GM12874 (cell line): ENCODE results near the gene CDH23.

ENCODE experiments used
- CTCF ChIP-seq: IDR thresholded peaks from 2 replicates; pipeline ENCODE4 v1.5.1; 2011; ENCODE audit warnings: low read depth, mild to moderate bottlenecking, control low read depth, low read length, moderate library complexity; ENCODE audit not compliant: insufficient read depth

CDH23 gene

GRCh38 chr10:71850021-71850742, 453.5 kb downstream of the CDH23 start:
- TF ChIP-seq CTCF: no peak

- no peak for TF ChIP-seq CTCF
These were observed 454.2 kb downstream of the CDH23 start, which contains the start of gene PSAP for GRCh38 chr10:71850743-71851464. TSS of gene PSAP (minus strand) at chr10:71851251. CDS start at chr10:71851221, 30 bp downstream.

- TF ChIP-seq CTCF: no peak
These were observed 455.7 kb downstream of the CDH23 start for GRCh38 chr10:71852355-71852937.

GRCh38 chr10:71854031-71854430, 457.3 kb downstream of the CDH23 start:
- no peak for TF ChIP-seq CTCF

GRCh38 chr10:71856619-71857018, 459.9 kb downstream of the CDH23 start:
- no peak for TF ChIP-seq CTCF

- no peak for TF ChIP-seq CTCF
These were observed 461.5 kb downstream of the CDH23 start for GRCh38 chr10:71857934-71858890.
